HUES6 (cell line): ENCODE data around the gene ADAM15.

Source experiments
- H3K27ac ChIP-seq: 2 replicates; pipeline ENCODE4 v1.7.0; 2013; ENCODE audit warnings: low read depth, mild to moderate bottlenecking, low read length, inconsistent platforms
- H3K27me3 ChIP-seq: 2 replicates; pipeline ENCODE4 v1.6.1; 2013; ENCODE audit warnings: low read length; ENCODE audit not compliant: control insufficient read depth, insufficient read depth
- H3K36me3 ChIP-seq: 2 replicates; pipeline ENCODE4 v1.6.1; 2013; ENCODE audit warnings: low read length; ENCODE audit not compliant: control insufficient read depth, insufficient read depth
- H3K4me1 ChIP-seq: 2 replicates; pipeline ENCODE4 v1.6.1; 2013; ENCODE audit warnings: low read length; ENCODE audit not compliant: control insufficient read depth, insufficient read depth
- H3K4me3 ChIP-seq: 2 replicates; pipeline ENCODE4 v1.5.1; 2013; ENCODE audit warnings: low read depth, low read length
- H3K9ac ChIP-seq: one replicate; pipeline ENCODE4 v1.6.1; 2013; ENCODE audit warnings: mild to moderate bottlenecking, low read length
- H3K9me3 ChIP-seq: 2 replicates; pipeline ENCODE4 v1.6.1; 2013; ENCODE audit warnings: low read depth, low read length; ENCODE audit not compliant: control insufficient read depth, insufficient read depth

The ADAM15 gene

GRCh38 chr1:155014709-155015508 is 36.2 kb upstream of the ADAM15 start:
- Histone ChIP-seq H3K9ac (no peak overlapping the region), H3K4me1 (peaks cover 33% of the 10 kb centered on the region), H3K27ac (no peak overlapping the region)

GRCh38 chr1:155015527-155016230 is 35.4 kb upstream of the ADAM15 start:
- no peaks in the 10 kb centered on the region for H3K27me3 ChIP-seq
- H3K4me1 ChIP-seq = peaks cover 30% of the 10 kb centered on the region
- H3K27ac ChIP-seq = no peak overlapping the region
- peaks cover 27% of the 10 kb centered on the region for H3K36me3 ChIP-seq
- H3K9me3 ChIP-seq = no peaks in the 10 kb centered on the region
- no peak overlapping the region for H3K4me3 ChIP-seq
- no peak overlapping the region for H3K9ac ChIP-seq

More at GRCh38 chr1:155014709-155015508, 36.2 kb upstream of the ADAM15 start:
- H3K4me3 ChIP-seq = no peak overlapping the region
- peaks cover 27% of the 10 kb centered on the region for H3K36me3 ChIP-seq
- no peaks in the 10 kb centered on the region for H3K27me3 ChIP-seq
- H3K9me3 ChIP-seq = no peaks in the 10 kb centered on the region

- H3K4me1 ChIP-seq = peaks cover 30% of the 10 kb centered on the region
- no peak overlapping the region for H3K9ac ChIP-seq
- H3K27me3 ChIP-seq = no peaks in the 10 kb centered on the region
- peaks cover 27% of the 10 kb centered on the region for H3K36me3 ChIP-seq
- H3K9me3 ChIP-seq = no peaks in the 10 kb centered on the region
- peak overlapping the region; percentile 75; the same call in 1 of the 2 replicates for H3K27ac ChIP-seq
- 0 out of 2 replicates have a peak overlapping the region, but pooled peaks have one; percentile 62 for H3K4me3 ChIP-seq
Observed at GRCh38 chr1:155016231-155016831, 34.8 kb upstream of the ADAM15 start.

DNA sequence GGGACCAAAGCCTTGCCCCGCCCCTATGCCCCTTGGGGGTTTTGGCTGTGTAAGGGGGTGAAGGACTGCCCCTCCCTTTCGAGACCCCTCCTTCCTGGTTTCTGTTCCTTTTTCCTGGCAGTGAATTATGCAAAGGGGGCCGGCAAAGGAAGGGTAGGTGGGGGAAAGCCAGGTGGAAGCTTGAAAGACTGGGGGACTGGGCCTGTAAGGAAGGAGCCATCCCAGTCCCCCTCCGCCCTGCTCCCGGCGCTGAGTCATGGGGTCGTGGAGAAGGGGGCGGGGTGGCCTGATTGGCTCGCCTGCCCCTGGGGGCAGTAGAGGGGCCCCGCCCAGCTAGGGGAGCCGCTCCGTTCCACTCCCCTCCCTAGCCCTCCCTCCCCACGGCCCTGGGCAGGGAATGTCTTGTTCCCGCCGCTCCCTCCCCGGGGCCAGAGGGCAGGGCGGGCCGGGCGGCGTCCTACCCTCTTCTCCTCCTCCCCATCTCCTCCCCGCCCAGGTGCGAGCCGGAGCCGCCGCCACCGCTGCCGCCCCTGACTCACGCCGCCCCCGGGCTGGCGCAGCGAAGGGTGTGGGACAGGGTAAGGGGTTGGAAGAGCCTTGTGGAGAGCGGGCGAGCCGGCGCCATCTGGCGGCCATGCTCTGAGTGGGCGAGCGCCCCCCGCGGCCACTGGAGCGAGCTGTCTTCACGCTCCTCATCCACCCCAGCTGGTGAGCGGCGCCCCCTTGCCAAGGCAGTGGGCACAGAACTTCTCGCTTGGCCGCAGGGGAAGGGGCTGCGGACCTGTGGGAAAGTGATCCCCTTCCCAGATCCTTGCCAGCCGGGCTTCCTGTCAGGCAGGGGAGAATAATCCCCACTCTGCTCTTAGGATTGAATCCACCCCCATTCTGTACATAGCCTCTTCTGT is 33.8 kb upstream of the ADAM15 start:
- Histone ChIP-seq H3K4me1 (peaks cover 21% of the 10 kb centered on the region), H3K27me3 (no peaks in the 10 kb centered on the region), H3K36me3 (peaks cover 27% of the 10 kb centered on the region), H3K9ac (peak overlapping the region; percentile 47), H3K27ac (peak overlapping the region; percentile 75; the same call in 1 of the 2 replicates), H3K9me3 (no peaks in the 10 kb centered on the region), H3K4me3 (peak overlapping the region; percentile 62)

DNA sequence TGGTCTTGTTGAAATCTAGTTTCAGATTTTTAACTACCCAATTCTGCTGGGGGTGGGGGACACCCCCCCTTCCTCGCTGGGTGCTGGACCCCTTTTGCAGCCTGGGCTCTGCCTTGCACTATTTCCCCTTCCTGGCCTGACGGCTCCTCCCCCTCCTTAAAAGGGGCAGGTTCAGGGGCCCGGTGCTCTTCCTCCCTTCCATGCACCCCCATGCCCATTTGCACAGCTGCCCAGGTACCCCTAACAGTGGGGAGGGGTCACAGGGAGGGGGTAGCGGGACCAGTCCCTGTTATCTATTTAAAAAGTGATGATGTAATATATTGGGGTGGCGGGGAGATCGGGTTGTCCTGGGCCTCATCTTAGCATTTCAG is 33.2 kb upstream of the ADAM15 start:
- Histone ChIP-seq H3K9ac (peak overlapping the region; percentile 30), H3K36me3 (peaks cover 27% of the 10 kb centered on the region), H3K4me3 (peak overlapping the region; percentile 62), H3K27ac (no peak overlapping the region), H3K4me1 (peaks cover 15% of the 10 kb centered on the region), H3K9me3 (no peaks in the 10 kb centered on the region), H3K27me3 (no peaks in the 10 kb centered on the region)

GRCh38 chr1:155018617-155019348 is 32.3 kb upstream of the ADAM15 start:
- no peaks in the 10 kb centered on the region for H3K27me3 ChIP-seq
- peaks cover 12% of the 10 kb centered on the region for H3K4me1 ChIP-seq
- no peak overlapping the region for H3K9ac ChIP-seq
- no peak overlapping the region for H3K4me3 ChIP-seq
- no peaks in the 10 kb centered on the region for H3K9me3 ChIP-seq
- peaks cover 26% of the 10 kb centered on the region for H3K36me3 ChIP-seq
- no peak overlapping the region for H3K27ac ChIP-seq

DNA sequence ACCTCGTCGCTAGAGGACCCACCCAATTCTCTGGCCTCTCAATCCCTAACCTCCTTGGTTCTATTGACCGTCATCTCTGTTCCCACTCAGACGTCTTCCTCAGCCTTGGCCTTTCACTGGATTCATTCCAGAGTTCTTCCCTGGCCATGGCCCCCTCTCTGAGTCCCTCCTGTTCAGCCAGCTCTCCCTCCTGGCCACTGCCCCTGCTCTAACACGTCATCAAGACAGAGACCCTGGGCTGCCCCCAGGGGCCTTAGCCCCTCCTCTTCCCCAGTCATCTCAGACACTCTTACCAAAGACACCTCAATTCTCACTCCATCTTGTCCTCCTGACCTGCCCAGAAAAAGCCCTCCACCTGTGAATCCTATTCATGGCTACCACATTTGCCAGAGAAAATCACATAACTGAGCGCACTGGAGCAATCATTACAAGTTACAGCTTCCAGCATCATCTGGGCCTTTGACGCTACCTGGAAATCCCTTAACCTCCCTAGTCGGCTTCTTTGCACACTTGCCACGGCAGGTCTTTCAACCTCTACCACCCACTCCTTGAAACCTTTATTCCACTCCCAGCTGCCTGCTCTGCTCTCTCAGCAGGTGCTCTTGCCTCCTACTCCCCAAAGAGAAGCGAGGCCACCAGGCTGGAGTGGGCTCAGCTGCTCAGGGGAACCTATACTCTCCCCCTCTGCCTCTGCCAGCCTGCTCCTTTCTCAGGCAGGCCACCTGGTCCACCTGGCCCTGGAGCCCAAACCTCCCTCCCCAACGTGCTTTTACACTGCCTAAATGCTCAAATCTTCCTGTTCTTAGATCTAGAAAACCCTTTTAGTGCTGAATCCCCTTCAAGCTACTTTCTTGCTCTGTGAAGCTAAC is 31.5 kb upstream of the ADAM15 start:
- Histone ChIP-seq H3K4me1 (peaks cover 12% of the 10 kb centered on the region), H3K27me3 (no peaks in the 10 kb centered on the region), H3K27ac (no peak overlapping the region), H3K4me3 (no peak overlapping the region), H3K36me3 (peaks cover 17% of the 10 kb centered on the region), H3K9me3 (no peaks in the 10 kb centered on the region), H3K9ac (no peak overlapping the region)

DNA sequence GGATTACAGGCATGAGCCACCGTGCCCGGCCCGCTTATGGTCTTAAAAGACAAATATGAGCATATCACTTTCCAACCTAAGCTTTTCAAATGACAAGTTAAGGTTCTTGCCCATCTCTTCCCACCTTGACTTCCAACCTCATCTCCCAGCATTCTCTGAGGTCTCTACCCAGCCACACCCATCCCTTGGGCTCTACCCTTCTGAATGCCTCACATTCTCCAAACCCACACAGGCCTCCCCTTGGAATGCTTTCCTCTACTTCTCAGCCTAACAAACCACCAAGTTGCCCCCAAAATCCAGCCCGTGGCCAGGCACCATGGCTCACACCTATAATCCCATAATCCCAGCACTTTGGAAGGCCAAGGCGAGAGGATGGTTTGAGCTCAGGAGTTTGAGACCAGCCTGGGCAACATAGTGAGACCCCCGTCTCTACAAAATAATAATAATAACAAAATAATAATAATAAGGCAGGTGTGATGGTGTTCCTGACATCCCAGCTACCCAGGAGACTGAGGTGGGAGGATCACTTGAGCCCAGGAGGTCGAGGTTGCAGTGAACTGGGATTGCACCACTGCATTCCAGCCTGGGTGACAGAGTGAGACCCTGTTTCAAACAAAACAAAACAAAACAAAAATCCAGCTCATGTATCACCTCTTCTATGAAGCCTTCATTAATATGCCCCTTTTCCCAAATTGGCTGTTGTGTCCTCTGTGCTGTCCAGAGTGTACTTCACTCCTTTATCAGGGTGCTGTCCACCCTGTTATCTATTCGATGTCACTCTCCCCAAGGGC is 28.8 kb upstream of the ADAM15 start:
- no peaks in the 10 kb centered on the region for H3K9me3 ChIP-seq
- H3K4me1 ChIP-seq = peaks cover 12% of the 10 kb centered on the region
- H3K27me3 ChIP-seq = no peaks in the 10 kb centered on the region
- no peak overlapping the region for H3K9ac ChIP-seq
- no peaks in the 10 kb centered on the region for H3K36me3 ChIP-seq
- no peak overlapping the region for H3K27ac ChIP-seq
- H3K4me3 ChIP-seq = no peak overlapping the region

DNA sequence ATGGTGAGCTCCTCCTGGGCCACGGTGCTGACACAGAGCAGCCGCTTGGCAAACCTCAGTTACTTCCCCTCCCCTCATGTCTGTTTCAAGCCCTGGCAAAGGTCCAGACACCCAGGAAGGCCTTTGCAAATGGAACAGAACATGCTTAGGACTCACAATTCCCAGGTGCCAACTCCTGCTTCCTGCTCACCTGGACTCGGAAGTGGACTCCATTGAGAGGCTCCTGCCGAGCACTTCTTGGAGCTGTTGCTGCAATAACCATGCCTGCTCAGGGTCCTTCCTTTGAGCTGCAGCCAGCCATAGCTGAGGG is 28.2 kb upstream of the ADAM15 start:
- Histone ChIP-seq H3K4me1 (peaks cover 9% of the 10 kb centered on the region), H3K27ac (no peak overlapping the region), H3K27me3 (no peaks in the 10 kb centered on the region), H3K9ac (no peak overlapping the region), H3K9me3 (no peaks in the 10 kb centered on the region), H3K36me3 (no peaks in the 10 kb centered on the region), H3K4me3 (no peak overlapping the region)
